ENCODE measurements around the gene ABCB1. TPM values are rescaled to one million over a fixed set of nuclear protein-coding genes. Genes with fewer than 3 reads are reported as not detected.
A peak's percentile ranks its signal among the peaks of the same experiment; 100 is the strongest.

ABCB1 gene
- total and polyA plus RNA-seq, 2 donors from 2014 or later = 29.1 to 48.3 TPM

DNA sequence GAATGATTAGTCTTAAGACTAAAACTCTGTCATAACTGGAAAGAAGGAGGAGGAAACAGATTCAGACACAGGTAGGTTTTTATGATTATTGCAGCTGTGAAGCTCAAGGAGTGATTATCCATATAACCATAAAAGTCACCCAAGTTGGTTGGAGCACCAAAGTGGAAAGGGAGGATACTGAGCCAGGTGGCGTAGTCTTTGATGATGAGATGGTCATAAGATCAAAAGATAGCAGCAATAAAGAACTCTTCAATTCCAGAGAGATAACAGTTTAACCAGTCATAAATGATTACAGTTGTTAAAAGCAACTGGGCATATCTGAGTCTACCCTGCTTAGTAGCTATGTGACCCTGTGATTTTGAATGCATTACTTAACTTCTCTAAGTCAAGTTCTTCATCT is 8.4 kb downstream of the ABCB1 start:
- intact Hi-C loops (cut with DNase I) = no loop called here
- TF ChIP-seq, protein P1, sequence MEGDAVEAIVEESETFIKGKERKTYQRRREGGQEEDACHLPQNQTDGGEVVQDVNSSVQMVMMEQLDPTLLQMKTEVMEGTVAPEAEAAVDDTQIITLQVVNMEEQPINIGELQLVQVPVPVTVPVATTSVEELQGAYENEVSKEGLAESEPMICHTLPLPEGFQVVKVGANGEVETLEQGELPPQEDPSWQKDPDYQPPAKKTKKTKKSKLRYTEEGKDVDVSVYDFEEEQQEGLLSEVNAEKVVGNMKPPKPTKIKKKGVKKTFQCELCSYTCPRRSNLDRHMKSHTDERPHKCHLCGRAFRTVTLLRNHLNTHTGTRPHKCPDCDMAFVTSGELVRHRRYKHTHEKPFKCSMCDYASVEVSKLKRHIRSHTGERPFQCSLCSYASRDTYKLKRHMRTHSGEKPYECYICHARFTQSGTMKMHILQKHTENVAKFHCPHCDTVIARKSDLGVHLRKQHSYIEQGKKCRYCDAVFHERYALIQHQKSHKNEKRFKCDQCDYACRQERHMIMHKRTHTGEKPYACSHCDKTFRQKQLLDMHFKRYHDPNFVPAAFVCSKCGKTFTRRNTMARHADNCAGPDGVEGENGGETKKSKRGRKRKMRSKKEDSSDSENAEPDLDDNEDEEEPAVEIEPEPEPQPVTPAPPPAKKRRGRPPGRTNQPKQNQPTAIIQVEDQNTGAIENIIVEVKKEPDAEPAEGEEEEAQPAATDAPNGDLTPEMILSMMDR (IDR thresholded peaks at IDR 0.05; ENCODE audit: borderline replicate concordance, extremely low read depth, insufficient read depth) = no peak
- H3K36me3 ChIP-seq (ENCODE audit: control insufficient read depth in 2 of 3, insufficient read depth in 3 of 3, low read length in 3 of 3) = no peaks in the 10 kb centered on the region
- DNase-seq (peak in 1 of 5 donors; percentile 6), FAIRE-seq (no peak)
- H3K27me3 ChIP-seq (ENCODE audit: control insufficient read depth, insufficient read depth, low read length) = no peaks in the 10 kb centered on the region
- no peak overlapping the region for H3K27ac ChIP-seq (ENCODE audit: low read depth in 2 of 2, low read length in 2 of 2)
- no peak overlapping the region for H3K4me3 ChIP-seq (ENCODE audit: low read length in 3 of 3)
- no peak overlapping the region for H3K9ac ChIP-seq (ENCODE audit: low read length in 3 of 3)
- peaks cover 0 to 5% (median 2%) of the 10 kb centered on the region in 3 donors for H3K4me1 ChIP-seq (ENCODE audit: control insufficient read depth in 2 of 3, insufficient read depth in 2 of 3, low read depth in 1 of 3, low read length in 3 of 3)
- no peaks in the 10 kb centered on the region for H3K9me3 ChIP-seq (ENCODE audit: control insufficient read depth in 2 of 3, insufficient read depth in 1 of 3, low read length in 3 of 3)

DNA sequence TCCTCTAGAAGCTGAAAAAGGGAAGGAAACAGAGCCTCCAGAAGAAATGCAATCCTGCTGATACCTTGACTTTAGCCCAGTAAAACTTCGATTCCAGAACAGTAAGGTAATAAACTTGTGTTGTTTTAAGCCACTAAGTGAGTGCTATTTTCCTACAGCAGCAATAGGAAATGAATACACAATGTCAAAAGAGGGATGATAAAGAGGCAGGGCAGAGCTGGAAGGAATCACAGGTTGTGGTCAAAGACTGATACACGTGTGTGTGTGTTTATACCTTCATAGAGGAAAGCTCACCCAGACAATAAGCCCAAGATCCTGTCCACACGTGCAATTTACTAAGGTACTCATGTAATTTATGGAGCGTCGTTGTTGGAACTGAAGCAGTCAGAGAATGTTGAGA is 9.5 kb downstream of the ABCB1 start:
- intact Hi-C loops (cut with DNase I) = no loop called here
- H3K4me3 ChIP-seq (ENCODE audit: low read length in 3 of 3) = no peak overlapping the region
- FAIRE-seq = no peak

DNA sequence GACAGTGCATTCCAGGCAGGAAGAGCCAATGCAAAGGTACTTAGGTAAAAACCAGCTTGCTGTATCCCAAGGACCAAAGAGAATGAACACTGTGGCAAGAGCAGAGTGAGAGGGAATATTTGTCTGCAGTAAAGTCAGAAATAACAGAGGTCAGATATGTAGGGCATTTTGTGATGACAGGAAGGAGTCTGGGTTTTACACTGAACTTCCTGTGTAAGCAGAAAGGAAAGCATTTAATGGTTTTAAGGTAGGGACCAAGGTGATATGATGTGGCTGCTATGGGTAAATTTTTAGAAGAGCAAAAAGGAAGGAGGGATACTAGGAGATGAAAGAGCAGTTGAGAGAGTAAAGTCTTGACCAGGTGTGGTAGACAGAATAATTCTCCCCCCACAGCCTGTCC is 10.1 kb downstream of the ABCB1 start:
- no peaks in the 10 kb centered on the region for H3K36me3 ChIP-seq (ENCODE audit: control insufficient read depth in 2 of 3, insufficient read depth in 3 of 3, low read length in 3 of 3)
- no peaks in the 10 kb centered on the region for H3K9me3 ChIP-seq (ENCODE audit: control insufficient read depth in 2 of 3, insufficient read depth in 1 of 3, low read length in 3 of 3)
- TF ChIP-seq, protein P1 (IDR thresholded peaks at IDR 0.05; ENCODE audit: borderline replicate concordance, extremely low read depth, insufficient read depth) = no peak
- DNase-seq (no peak), FAIRE-seq (no peak)
- H3K9ac ChIP-seq (ENCODE audit: low read length in 3 of 3) = no peak overlapping the region
- H3K4me1 ChIP-seq (ENCODE audit: control insufficient read depth in 2 of 3, insufficient read depth in 2 of 3, low read depth in 1 of 3, low read length in 3 of 3) = peaks cover 0 to 5% (median 2%) of the 10 kb centered on the region in 3 donors
- intact Hi-C loops (cut with DNase I) = no loop called here
- H3K27ac ChIP-seq (ENCODE audit: low read depth in 2 of 2, low read length in 2 of 2) = no peak overlapping the region
- H3K27me3 ChIP-seq (ENCODE audit: control insufficient read depth, insufficient read depth, low read length) = no peaks in the 10 kb centered on the region
- no peak overlapping the region for H3K4me3 ChIP-seq (ENCODE audit: low read length in 3 of 3)

More for the DNA sequence above, 9.5 kb downstream of the ABCB1 start:
- Histone ChIP-seq H3K36me3 (ENCODE audit: control insufficient read depth in 2 of 3, insufficient read depth in 3 of 3, low read length in 3 of 3) (no peaks in the 10 kb centered on the region), H3K27ac (ENCODE audit: low read depth in 2 of 2, low read length in 2 of 2) (no peak overlapping the region), H3K9me3 (ENCODE audit: control insufficient read depth in 2 of 3, insufficient read depth in 1 of 3, low read length in 3 of 3) (no peaks in the 10 kb centered on the region), H3K27me3 (ENCODE audit: control insufficient read depth, insufficient read depth, low read length) (no peaks in the 10 kb centered on the region), H3K9ac (ENCODE audit: low read length in 3 of 3) (no peak overlapping the region), H3K4me1 (ENCODE audit: control insufficient read depth in 2 of 3, insufficient read depth in 2 of 3, low read depth in 1 of 3, low read length in 3 of 3) (peaks cover 0 to 5% (median 2%) of the 10 kb centered on the region in 3 donors)
- DNase-seq = no peak
- TF ChIP-seq, protein P1 (IDR thresholded peaks at IDR 0.05; ENCODE audit: borderline replicate concordance, extremely low read depth, insufficient read depth) = no peak

DNA sequence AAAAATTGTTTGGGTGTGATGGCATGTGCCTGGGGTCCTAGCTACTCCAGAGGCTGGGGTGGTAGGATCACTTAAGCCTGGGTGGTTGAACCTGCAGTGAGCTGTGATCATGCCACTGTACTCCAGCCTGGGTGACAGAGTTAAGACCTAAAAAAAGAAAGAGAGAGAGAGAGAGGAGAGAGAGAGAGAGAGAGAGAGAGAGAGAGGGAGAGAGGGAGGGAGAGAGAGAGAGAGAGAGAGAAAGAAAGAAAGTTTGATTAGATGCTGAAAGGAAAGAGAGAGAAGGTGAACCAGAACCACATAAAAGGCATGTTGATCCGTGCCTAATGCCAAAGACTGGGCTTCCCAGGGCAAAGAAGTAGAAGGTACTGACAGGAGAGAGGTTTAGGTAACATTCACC is 11.1 kb downstream of the ABCB1 start:
- DNase-seq (no peak), FAIRE-seq (no peak)
- Histone ChIP-seq H3K4me1 (ENCODE audit: control insufficient read depth in 2 of 3, insufficient read depth in 2 of 3, low read depth in 1 of 3, low read length in 3 of 3) (peaks cover 0 to 5% (median 0%) of the 10 kb centered on the region in 3 donors), H3K9ac (ENCODE audit: low read length in 3 of 3) (no peak overlapping the region), H3K9me3 (ENCODE audit: control insufficient read depth in 2 of 3, insufficient read depth in 1 of 3, low read length in 3 of 3) (no peaks in the 10 kb centered on the region), H3K27ac (ENCODE audit: low read depth in 2 of 2, low read length in 2 of 2) (no peak overlapping the region), H3K36me3 (ENCODE audit: control insufficient read depth in 2 of 3, insufficient read depth in 3 of 3, low read length in 3 of 3) (no peaks in the 10 kb centered on the region), H3K4me3 (ENCODE audit: low read length in 3 of 3) (no peak overlapping the region), H3K27me3 (ENCODE audit: control insufficient read depth, insufficient read depth, low read length) (no peaks in the 10 kb centered on the region)
- intact Hi-C loops (cut with DNase I) = no loop called here
- TF ChIP-seq, protein P1 (IDR thresholded peaks at IDR 0.05; ENCODE audit: borderline replicate concordance, extremely low read depth, insufficient read depth) = no peak

Measured in kidney (tissue), 14 donors.